ENCODE results near the gene SHC4.

Gene SHC4

GRCh38 chr15:48967336-48967735, 3.6 kb upstream of the SHC4 start:
- no peak for DNase-seq (ENCODE audit: low read depth in 3 of 3)

GRCh38 chr15:48966595-48967301, 3.0 kb upstream of the SHC4 start:
- DNase-seq (ENCODE audit: low read depth in 3 of 3) = no peak

GRCh38 chr15:48965972-48966371, 2.3 kb upstream of the SHC4 start:
- no peak for DNase-seq (ENCODE audit: low read depth in 3 of 3)

GRCh38 chr15:48964898-48965297, 1.2 kb upstream of the SHC4 start:
- no peak for DNase-seq (ENCODE audit: low read depth in 3 of 3)

- DNase-seq (ENCODE audit: low read depth in 3 of 3) = no peak
Measured at GRCh38 chr15:48962662-48963523, 826 bp downstream of the SHC4 start.

- no peak for DNase-seq (ENCODE audit: low read depth in 3 of 3)
Measured at GRCh38 chr15:48955967-48956366, 7.8 kb downstream of the SHC4 start.

GRCh38 chr15:48955370-48955769, 8.3 kb downstream of the SHC4 start:
- no peak for DNase-seq (ENCODE audit: low read depth in 3 of 3)

- no peak for DNase-seq (ENCODE audit: low read depth in 3 of 3)
Measured at GRCh38 chr15:48954538-48954937, 9.2 kb downstream of the SHC4 start.

GRCh38 chr15:48946840-48947187, 16.9 kb downstream of the SHC4 start:
- no peak for DNase-seq (ENCODE audit: low read depth in 3 of 3)

- no peak for DNase-seq (ENCODE audit: low read depth in 3 of 3)
Measured at GRCh38 chr15:48946074-48946839, 17.5 kb downstream of the SHC4 start.

GRCh38 chr15:48945386-48945785, 18.3 kb downstream of the SHC4 start:
- no peak for DNase-seq (ENCODE audit: low read depth in 3 of 3)

GRCh38 chr15:48941904-48942303, 21.8 kb downstream of the SHC4 start:
- DNase-seq (ENCODE audit: low read depth in 3 of 3) = no peak

GRCh38 chr15:48940508-48940907, 23.2 kb downstream of the SHC4 start:
- no peak for DNase-seq (ENCODE audit: low read depth in 3 of 3)

- DNase-seq (ENCODE audit: low read depth in 3 of 3) = no peak
Measured at GRCh38 chr15:48939648-48940047, 24.1 kb downstream of the SHC4 start.

GRCh38 chr15:48937886-48938285, 25.8 kb downstream of the SHC4 start:
- no peak for DNase-seq (ENCODE audit: low read depth in 3 of 3)

- no peak for DNase-seq (ENCODE audit: low read depth in 3 of 3)
Measured at GRCh38 chr15:48936666-48937065, 27.1 kb downstream of the SHC4 start.

- no peak for DNase-seq (ENCODE audit: low read depth in 3 of 3)
Measured at GRCh38 chr15:48935236-48935635, 28.5 kb downstream of the SHC4 start.

GRCh38 chr15:48930735-48931134, 33.0 kb downstream of the SHC4 start:
- no peak for DNase-seq (ENCODE audit: low read depth in 3 of 3)

- no peak for DNase-seq (ENCODE audit: low read depth in 3 of 3)
Measured at GRCh38 chr15:48929661-48930060, 34.1 kb downstream of the SHC4 start.

- DNase-seq (ENCODE audit: low read depth in 3 of 3) = no peak
Measured at GRCh38 chr15:48928877-48929538, 34.7 kb downstream of the SHC4 start.

GRCh38 chr15:48925714-48926223, 38.0 kb downstream of the SHC4 start:
- DNase-seq (ENCODE audit: low read depth in 3 of 3) = no peak
